ENCODE results near the gene CDH15. TPM values are rescaled to one million over a fixed set of nuclear protein-coding genes. Genes with fewer than 3 reads are reported as not detected.

Gene CDH15
- total RNA-seq, 5 donors from 2014 or later (not counting 1 experiment from before 2014, with no cell fraction given), result 0.19 TPM; not detected in 4

GRCh38 chr16:89149386-89149785, 22.2 kb upstream of the CDH15 start:
- POLR2A ChIA-PET, result no interaction called here
- Histone ChIP-seq H3K9me3 (no peaks in the 10 kb centered on the region), H3K27me3 (replicated peaks in 1 of 2; ENCODE audit: control insufficient read depth in 2 of 2, extremely low read depth in 1 of 2, insufficient read depth in 2 of 2, low read length in 1 of 2) (no peaks in the 10 kb centered on the region), H3K27ac (ENCODE audit: low read length) (no peak overlapping the region), H3K4me3 (ENCODE audit: control insufficient read depth in 1 of 2, extremely low read depth in 1 of 2, low read length in 1 of 2) (peak overlapping the region in 1 of 2 donors; percentile 18), H3K36me3 (ENCODE audit: control insufficient read depth in 2 of 2, extremely low read depth in 1 of 2, insufficient read depth in 1 of 2, low read length in 1 of 2) (peaks cover 15 to 35% of the 10 kb centered on the region in 2 donors), H3K4me1 (ENCODE audit: control insufficient read depth in 1 of 2, extremely low read depth in 1 of 2, insufficient read depth in 2 of 2, low read length in 2 of 2) (no peaks in the 10 kb centered on the region)
- H3K4me3 Mint-ChIP-seq, result no peak overlapping the region
- no peak for DNase-seq
- 95% methylated on average over 6 of the region's 9 CpGs for WGBS (ENCODE audit: insufficient coverage)
- H3K9me3 Mint-ChIP-seq, result peaks cover 3 to 8% (median 6%) of the 10 kb centered on the region in 3 donors
- H3K4me1 Mint-ChIP-seq, result peaks cover 0 to 5% (median 0%) of the 10 kb centered on the region in 3 donors
- H3K27ac Mint-ChIP-seq, result peak overlapping the region; percentile 30 to 66
- CTCF ChIA-PET, result no interaction called here
- ATAC-seq (replicated peaks in 1 of 4), result no peak
- no peaks in the 10 kb centered on the region for H3K27me3 Mint-ChIP-seq
- H3K36me3 Mint-ChIP-seq, result peaks cover 40% of the 10 kb centered on the region

GRCh38 chr16:89150090-89150835, 21.3 kb upstream of the CDH15 start:
- H3K9me3 ChIP-seq, result no peaks in the 10 kb centered on the region
- no peak for DNase-seq
- ATAC-seq (replicated peaks in 1 of 4), result no peak
- Mint-ChIP-seq H3K4me1 (peaks cover 0 to 5% (median 0%) of the 10 kb centered on the region in 3 donors), H3K27me3 (no peaks in the 10 kb centered on the region), H3K4me3 (no peak overlapping the region), H3K9me3 (peaks cover 3 to 8% (median 6%) of the 10 kb centered on the region in 3 donors), H3K27ac (no peak overlapping the region), H3K36me3 (peaks cover 40% of the 10 kb centered on the region)
- no peaks in the 10 kb centered on the region for H3K4me1 ChIP-seq (ENCODE audit: control insufficient read depth in 1 of 2, extremely low read depth in 1 of 2, insufficient read depth in 2 of 2, low read length in 2 of 2)
- ChIA-PET POLR2A (no interaction called here), CTCF (no interaction called here)
- WGBS (ENCODE audit: insufficient coverage), result 98% methylated on average over 13 of the region's 18 CpGs
- peaks cover 9 to 33% of the 10 kb centered on the region in 2 donors for H3K36me3 ChIP-seq (ENCODE audit: control insufficient read depth in 2 of 2, extremely low read depth in 1 of 2, insufficient read depth in 1 of 2, low read length in 1 of 2)
- H3K27me3 ChIP-seq (replicated peaks in 1 of 2; ENCODE audit: control insufficient read depth in 2 of 2, extremely low read depth in 1 of 2, insufficient read depth in 2 of 2, low read length in 1 of 2), result no peaks in the 10 kb centered on the region
- no peak overlapping the region for H3K4me3 ChIP-seq (ENCODE audit: control insufficient read depth in 1 of 2, extremely low read depth in 1 of 2, low read length in 1 of 2)
- H3K27ac ChIP-seq (ENCODE audit: low read length), result no peak overlapping the region

GRCh38 chr16:89150981-89151380, 20.6 kb upstream of the CDH15 start:
- H3K36me3 ChIP-seq (ENCODE audit: control insufficient read depth in 2 of 2, extremely low read depth in 1 of 2, insufficient read depth in 1 of 2, low read length in 1 of 2), result peaks cover 9 to 26% of the 10 kb centered on the region in 2 donors
- H3K27ac Mint-ChIP-seq, result no peak overlapping the region
- peaks cover 37% of the 10 kb centered on the region for H3K36me3 Mint-ChIP-seq
- whole genome bisulfite sequencing (ENCODE audit: insufficient coverage), result 89% methylated on average over 3 of the region's 8 CpGs
- H3K9me3 Mint-ChIP-seq, result peaks cover 3 to 8% (median 6%) of the 10 kb centered on the region in 3 donors
- no peak overlapping the region for H3K4me3 ChIP-seq (ENCODE audit: control insufficient read depth in 1 of 2, extremely low read depth in 1 of 2, low read length in 1 of 2)
- H3K4me1 Mint-ChIP-seq, result peaks cover 0 to 5% (median 2%) of the 10 kb centered on the region in 3 donors
- no peaks in the 10 kb centered on the region for H3K4me1 ChIP-seq (ENCODE audit: control insufficient read depth in 1 of 2, extremely low read depth in 1 of 2, insufficient read depth in 2 of 2, low read length in 2 of 2)
- CTCF ChIA-PET, result no interaction called here
- H3K27me3 Mint-ChIP-seq, result no peaks in the 10 kb centered on the region
- H3K4me3 Mint-ChIP-seq, result no peak overlapping the region
- H3K27me3 ChIP-seq (replicated peaks in 1 of 2; ENCODE audit: control insufficient read depth in 2 of 2, extremely low read depth in 1 of 2, insufficient read depth in 2 of 2, low read length in 1 of 2), result no peaks in the 10 kb centered on the region
- no peak for ATAC-seq (replicated peaks in 1 of 4)
- H3K9me3 ChIP-seq, result no peaks in the 10 kb centered on the region
- DNase-seq, result no peak
- no peak overlapping the region for H3K27ac ChIP-seq (ENCODE audit: low read length)
- POLR2A ChIA-PET, result no interaction called here

- POLR2A ChIA-PET, result no interaction called here
- peaks cover 0 to 2% (median 0%) of the 10 kb centered on the region in 3 donors for H3K4me1 Mint-ChIP-seq
- no peak overlapping the region for H3K4me3 Mint-ChIP-seq
- WGBS (ENCODE audit: insufficient coverage), result 90% methylated on average over 31 of the region's 41 CpGs
- no peak overlapping the region for H3K4me3 ChIP-seq (ENCODE audit: control insufficient read depth in 1 of 2, extremely low read depth in 1 of 2, low read length in 1 of 2)
- peaks cover 27% of the 10 kb centered on the region for H3K36me3 Mint-ChIP-seq
- DNase-seq (no peak), ATAC-seq (replicated peaks in 1 of 4) (peak in 2 of 4 experiments; percentile 21 to 26)
- CTCF ChIA-PET, result no interaction called here
- H3K27ac Mint-ChIP-seq, result no peak overlapping the region
- H3K9me3 ChIP-seq, result no peaks in the 10 kb centered on the region
- peaks cover 0 to 2% of the 10 kb centered on the region in 2 experiments for H3K27me3 ChIP-seq (replicated peaks in 1 of 2; ENCODE audit: control insufficient read depth in 2 of 2, extremely low read depth in 1 of 2, insufficient read depth in 2 of 2, low read length in 1 of 2)
- H3K9me3 Mint-ChIP-seq, result peaks cover 3 to 8% (median 6%) of the 10 kb centered on the region in 3 donors
- peaks cover 4 to 20% of the 10 kb centered on the region in 2 donors for H3K36me3 ChIP-seq (ENCODE audit: control insufficient read depth in 2 of 2, extremely low read depth in 1 of 2, insufficient read depth in 1 of 2, low read length in 1 of 2)
- no peak overlapping the region for H3K27ac ChIP-seq (ENCODE audit: low read length)
- H3K27me3 Mint-ChIP-seq, result no peaks in the 10 kb centered on the region
- peaks cover 0 to 4% of the 10 kb centered on the region in 2 experiments for H3K4me1 ChIP-seq (ENCODE audit: control insufficient read depth in 1 of 2, extremely low read depth in 1 of 2, insufficient read depth in 2 of 2, low read length in 2 of 2)
Observed at GRCh38 chr16:89152831-89153700, 18.5 kb upstream of the CDH15 start.

- Histone ChIP-seq H3K4me3 (ENCODE audit: control insufficient read depth in 1 of 2, extremely low read depth in 1 of 2, low read length in 1 of 2) (no peak overlapping the region), H3K9me3 (no peaks in the 10 kb centered on the region), H3K27me3 (replicated peaks in 1 of 2; ENCODE audit: control insufficient read depth in 2 of 2, extremely low read depth in 1 of 2, insufficient read depth in 2 of 2, low read length in 1 of 2) (peaks cover 0 to 2% of the 10 kb centered on the region in 2 experiments), H3K36me3 (ENCODE audit: control insufficient read depth in 2 of 2, extremely low read depth in 1 of 2, insufficient read depth in 1 of 2, low read length in 1 of 2) (peaks cover 4 to 20% of the 10 kb centered on the region in 2 donors), H3K4me1 (ENCODE audit: control insufficient read depth in 1 of 2, extremely low read depth in 1 of 2, insufficient read depth in 2 of 2, low read length in 2 of 2) (peaks cover 0 to 6% of the 10 kb centered on the region in 2 experiments), H3K27ac (ENCODE audit: low read length) (no peak overlapping the region)
- POLR2A ChIA-PET, result no interaction called here
- Mint-ChIP-seq H3K9me3 (peaks cover 3 to 6% (median 5%) of the 10 kb centered on the region in 3 donors), H3K27me3 (no peaks in the 10 kb centered on the region), H3K36me3 (peaks cover 23% of the 10 kb centered on the region), H3K27ac (no peak overlapping the region), H3K4me1 (peaks cover 0 to 2% (median 0%) of the 10 kb centered on the region in 3 donors), H3K4me3 (no peak overlapping the region)
- ATAC-seq (replicated peaks in 1 of 4) (peak in 1 of 4 experiments; percentile 14), DNase-seq (no peak)
- WGBS (ENCODE audit: insufficient coverage), result 93% methylated on average over 17 of the region's 19 CpGs
- CTCF ChIA-PET, result no interaction called here
Observed at GRCh38 chr16:89153848-89154271, 17.7 kb upstream of the CDH15 start.

GRCh38 chr16:89154390-89155183, 17.0 kb upstream of the CDH15 start:
- Mint-ChIP-seq H3K36me3 (peaks cover 16% of the 10 kb centered on the region), H3K27me3 (no peaks in the 10 kb centered on the region), H3K4me3 (no peak overlapping the region), H3K27ac (no peak overlapping the region), H3K9me3 (no peaks in the 10 kb centered on the region), H3K4me1 (peaks cover 0 to 2% (median 0%) of the 10 kb centered on the region in 3 donors)
- H3K36me3 ChIP-seq (ENCODE audit: control insufficient read depth in 2 of 2, extremely low read depth in 1 of 2, insufficient read depth in 1 of 2, low read length in 1 of 2), result peaks cover 4 to 14% of the 10 kb centered on the region in 2 donors
- H3K4me1 ChIP-seq (ENCODE audit: control insufficient read depth in 1 of 2, extremely low read depth in 1 of 2, insufficient read depth in 2 of 2, low read length in 2 of 2), result peaks cover 0 to 9% of the 10 kb centered on the region in 2 experiments
- H3K27me3 ChIP-seq (replicated peaks in 1 of 2; ENCODE audit: control insufficient read depth in 2 of 2, extremely low read depth in 1 of 2, insufficient read depth in 2 of 2, low read length in 1 of 2), result peaks cover 0 to 2% of the 10 kb centered on the region in 2 experiments
- DNase-seq (no peak), ATAC-seq (replicated peaks in 1 of 4) (peak in 1 of 4 experiments; percentile 22)
- ChIA-PET CTCF (no interaction called here), POLR2A (no interaction called here)
- no peak overlapping the region for H3K4me3 ChIP-seq (ENCODE audit: control insufficient read depth in 1 of 2, extremely low read depth in 1 of 2, low read length in 1 of 2)
- H3K27ac ChIP-seq (ENCODE audit: low read length), result no peak overlapping the region
- WGBS (ENCODE audit: insufficient coverage), result 86% methylated on average over 21 of the region's 24 CpGs
- no peaks in the 10 kb centered on the region for H3K9me3 ChIP-seq

All from T-cell (primary cell).